GM03348 (cell line): ENCODE data around the gene DDI2.
"Not testable (repeated sequence)": the region's sequence is repeated elsewhere in the genome, so short reads cannot be mapped to it uniquely, and the experiment has no call there.

Source experiments
- DNase-seq: peaks from one replicate; pipeline ENCODE4 v3.0.0; 2012; ENCODE audit warnings: low spot score

The DDI2 gene

GRCh38 chr1:15617173-15618076 is at the start of gene DDI2:
TSS of gene DDI2 (plus strand) at chr1:15617458. CDS start at chr1:15617671, 213 bp downstream.
- peak; percentile 98 for DNase-seq

- no peak for DNase-seq
These were observed 48.7 kb upstream of the DDI2 start for GRCh38 chr1:15568387-15569073.

GRCh38 chr1:15570861-15571260 is 46.4 kb upstream of the DDI2 start:
- no peak for DNase-seq

DNA sequence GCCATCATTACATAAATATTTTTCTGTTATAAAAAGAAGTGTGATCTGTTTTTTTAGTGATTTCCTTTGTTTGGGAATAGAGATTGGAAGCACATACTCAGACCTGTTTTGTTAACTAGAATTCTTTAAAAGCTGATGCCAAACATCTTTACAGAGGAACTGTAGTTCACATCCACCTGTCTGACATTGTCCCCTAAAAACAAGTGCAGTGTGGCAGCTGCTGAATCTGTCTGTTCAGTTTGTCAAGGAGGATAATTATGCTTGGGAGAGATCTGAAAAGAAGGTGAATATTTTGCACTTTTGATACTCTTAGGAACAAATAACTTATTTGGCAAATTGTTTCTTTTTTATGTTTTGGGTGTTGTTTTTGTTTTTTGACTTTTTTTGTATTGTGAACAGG is 46.0 kb upstream of the DDI2 start:
- DNase-seq: no peak

GRCh38 chr1:15573477-15573876 is 43.8 kb upstream of the DDI2 start:
- peak; percentile 50 for DNase-seq

GRCh38 chr1:15574741-15575140 is 42.5 kb upstream of the DDI2 start:
- DNase-seq: no peak

DNA sequence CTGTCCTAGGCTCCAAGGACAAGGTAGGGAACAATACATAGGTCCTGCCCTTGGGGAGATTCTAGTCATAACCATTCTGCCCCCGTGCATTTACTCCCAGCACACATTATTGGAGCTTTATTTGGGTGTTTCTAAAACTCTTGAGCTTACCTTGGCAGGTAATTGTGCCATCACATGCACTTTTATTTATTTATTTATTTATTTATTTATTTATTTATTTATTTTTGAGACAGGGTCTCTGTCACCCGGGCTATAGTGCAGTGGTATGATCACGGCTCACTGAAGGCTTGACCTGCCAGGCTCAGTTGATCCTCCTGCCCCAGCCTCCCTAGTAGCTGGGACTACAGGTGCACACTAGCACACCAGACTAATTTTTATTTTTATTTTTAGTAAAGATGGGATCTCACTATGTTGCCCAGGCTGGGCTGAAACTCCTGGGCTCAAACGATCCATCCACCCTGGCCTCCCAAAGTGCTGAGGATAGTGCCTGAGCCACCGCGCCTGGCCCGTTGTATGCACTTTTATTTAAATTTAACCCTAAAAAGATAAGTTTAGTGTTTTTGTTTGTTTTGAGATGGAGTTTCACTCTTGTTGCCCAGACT is 41.6 kb upstream of the DDI2 start:
- no peak for DNase-seq

DNA sequence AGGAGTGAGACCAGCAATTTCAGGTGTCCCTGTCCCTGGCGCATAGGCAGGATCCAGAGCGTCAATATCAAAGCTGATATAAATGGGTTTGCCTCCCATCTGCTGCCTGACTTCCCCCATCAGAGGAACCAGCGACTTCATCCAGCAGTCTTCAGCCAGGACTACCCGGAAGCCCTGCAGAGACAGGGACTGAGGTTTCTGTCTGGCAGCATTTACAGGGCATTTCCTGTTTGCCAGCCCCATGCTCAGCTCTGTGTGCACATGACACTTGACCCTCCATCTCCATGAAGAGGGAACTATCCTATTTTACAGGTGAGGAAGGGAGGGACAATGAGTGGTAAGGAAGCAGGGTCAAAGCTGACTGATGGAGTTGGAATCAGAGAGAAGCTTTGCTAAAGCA is 39.6 kb upstream of the DDI2 start:
- no peak for DNase-seq

DNA sequence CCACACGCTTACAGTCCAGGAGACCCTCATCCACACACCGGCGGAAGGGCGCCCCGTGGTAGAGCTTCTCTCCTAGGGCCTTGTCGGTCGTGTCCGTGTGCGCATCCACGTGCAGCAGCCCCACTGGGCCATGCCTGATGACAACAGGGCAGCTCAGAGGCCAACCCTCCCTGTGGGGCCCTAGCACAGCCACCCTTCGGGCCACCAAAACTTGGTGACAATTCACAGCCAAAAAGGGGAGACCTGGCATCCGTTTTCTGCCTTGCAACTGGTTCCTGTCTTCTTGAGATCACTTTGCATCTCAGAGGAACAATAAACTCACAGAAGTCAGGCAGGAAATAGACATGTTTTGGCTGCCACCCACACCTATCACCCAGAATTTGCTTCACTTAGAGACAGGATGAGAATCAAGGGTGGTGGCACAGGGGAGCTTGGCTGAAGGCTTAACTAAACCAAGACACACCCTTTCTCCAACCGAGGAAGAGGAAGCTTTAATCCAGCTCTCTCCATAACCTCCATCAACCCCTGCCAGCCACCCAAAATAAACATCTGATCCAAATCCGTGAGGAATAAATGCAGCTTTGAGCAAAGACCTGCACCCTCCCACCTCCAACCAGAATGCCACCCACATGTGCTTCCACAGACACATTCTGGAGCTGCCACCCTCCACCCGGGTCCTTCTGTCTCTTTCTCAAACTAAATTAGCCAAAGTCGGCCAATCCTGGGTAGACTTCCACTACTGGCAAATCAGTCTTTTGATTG is 38.2 kb upstream of the DDI2 start:
- DNase-seq: no peak

DNA sequence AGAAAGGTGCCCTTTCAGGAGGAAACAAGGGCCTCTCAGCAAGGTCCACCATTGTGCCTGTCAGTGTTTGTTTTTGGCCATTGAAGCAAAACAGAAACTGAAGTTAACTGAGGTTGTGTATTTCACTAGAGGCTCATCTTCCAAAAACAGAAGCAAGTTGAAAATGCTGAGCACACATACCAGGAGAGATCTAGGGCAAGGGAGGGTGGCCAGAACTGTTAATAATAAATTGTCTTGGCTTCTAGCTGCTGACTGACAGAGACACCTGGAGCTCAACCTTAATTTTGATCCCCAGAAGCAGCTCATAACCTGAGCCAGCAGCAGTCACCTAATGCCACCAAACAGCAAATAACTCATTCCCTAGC is 37.6 kb upstream of the DDI2 start:
- no peak for DNase-seq

DNA sequence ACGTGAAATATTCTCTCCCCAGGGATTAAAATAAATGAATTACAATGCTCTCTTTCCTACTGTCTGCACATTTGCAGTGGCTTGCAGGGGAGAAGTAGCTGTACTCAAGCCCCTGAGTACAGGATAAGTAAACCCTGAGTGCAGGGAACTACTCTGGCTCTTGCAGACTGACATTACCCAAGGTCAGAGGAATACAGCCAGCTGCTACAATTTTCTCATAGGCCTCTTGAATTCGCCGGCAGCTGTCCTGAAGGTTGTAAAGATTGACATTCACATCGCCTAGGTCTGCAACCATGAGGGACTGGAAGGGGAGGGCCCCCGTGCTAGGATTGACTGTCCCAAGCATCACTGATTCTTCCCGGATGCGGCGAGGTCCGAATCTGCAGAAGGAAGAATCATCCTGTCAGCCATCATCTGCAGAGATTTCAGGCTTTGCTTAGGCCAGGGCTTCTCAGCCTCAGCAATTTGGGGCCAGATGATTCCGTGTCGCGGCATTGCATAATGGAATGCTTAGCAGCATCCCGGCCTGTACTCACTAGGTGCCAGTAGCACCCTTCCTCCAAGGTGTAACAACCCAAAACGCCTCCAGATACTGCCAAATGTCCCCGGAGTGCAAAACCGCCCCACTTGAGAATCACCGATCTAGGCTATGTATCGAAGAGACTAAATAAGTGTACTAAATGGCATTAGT is 34.1 kb upstream of the DDI2 start:
- no peak for DNase-seq

GRCh38 chr1:15584489-15585363 is 32.5 kb upstream of the DDI2 start, which contains the start of gene AGMAT:
TSS of gene AGMAT (minus strand) at chr1:15585051. CDS start at chr1:15584967, 84 bp downstream.
- DNase-seq: peak; percentile 70

GRCh38 chr1:15592285-15592684 is 25.0 kb upstream of the DDI2 start:
- no peak for DNase-seq

- no peak for DNase-seq
These were observed 21.2 kb upstream of the DDI2 start for GRCh38 chr1:15595809-15596617.

- DNase-seq: no peak
These were observed 18.8 kb upstream of the DDI2 start for GRCh38 chr1:15598436-15598835.

- DNase-seq: peak; percentile 98
These were observed 13.9 kb upstream of the DDI2 start for GRCh38 chr1:15603050-15603965.

DNA sequence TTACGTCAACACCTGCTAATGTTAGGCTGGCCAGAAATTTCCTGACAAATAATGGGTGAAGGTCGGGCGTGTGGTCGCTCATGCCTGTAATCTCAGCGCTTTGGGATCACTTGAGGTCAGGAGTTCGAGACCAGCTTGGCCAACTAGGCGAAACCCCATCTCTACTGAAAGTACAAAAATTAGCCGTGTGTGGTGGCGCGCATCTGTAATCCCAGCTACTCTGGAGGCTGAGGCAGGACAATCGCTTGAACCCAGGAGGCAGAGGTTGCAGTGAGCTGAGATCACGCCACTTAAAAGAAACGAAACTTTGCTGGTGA is 13.3 kb upstream of the DDI2 start:
- not testable (repeated sequence) for DNase-seq

- not testable (repeated sequence) for DNase-seq
These were observed 12.9 kb upstream of the DDI2 start for GRCh38 chr1:15604400-15604799.
